CD4-positive, alpha-beta memory T cell (primary cell): ENCODE data around the gene UCP2. TPM values are rescaled to one million over a fixed set of nuclear protein-coding genes. Genes with fewer than 3 reads are reported as not detected.

Experiments used
- polyA plus RNA-seq, 2 donors: library from polyadenylated mRNA; unstranded; fragments of 300-500 nt; fragmentation: Illumina TruSeq; gene quantifications; one replicate each; pipeline ENCODE4 v1.2.3, GENCODE V29; 2021
- total RNA-seq, 2 experiments: library from RNA; stranded (reverse); gene quantifications; one replicate each; pipeline ENCODE4 v1.2.3, GENCODE V29; 2021

Gene UCP2
- total and polyA plus RNA-seq, 4 experiments from 2014 or later: 325 to 1,459 (median 623) TPM

Other genes with a start within 250 kb of the UCP2 start
- 100 to 1,000 TPM; 102 to 118 TPM for gene RAB6A, start 221.8 kb downstream of the UCP2 start, total RNA-seq
- gene RAB6A, start 221.8 kb downstream of the UCP2 start, polyA plus RNA-seq: 100 to 1,000 TPM; 122 to 129 TPM
- gene MRPL48, start 195.0 kb downstream of the UCP2 start, total RNA-seq: 10 to 100 TPM; 24.9 to 28.4 TPM
- 10 to 100 TPM; 73.7 to 85.1 TPM for gene MRPL48, start 195.0 kb downstream of the UCP2 start, polyA plus RNA-seq
- gene COA4, start 106.0 kb downstream of the UCP2 start, total RNA-seq: 10 to 100 TPM; 59.0 to 61.4 TPM
- 10 to 100 TPM; 56.8 to 57.4 TPM for gene COA4, start 106.0 kb downstream of the UCP2 start, polyA plus RNA-seq
- 10 to 100 TPM; 18.8 to 19.1 TPM for gene PAAF1, start 105.8 kb downstream of the UCP2 start, total RNA-seq
- gene PAAF1, start 105.8 kb downstream of the UCP2 start, polyA plus RNA-seq: 10 to 100 TPM; 17.5 to 21.8 TPM
- under 1 TPM; 0.23 to 0.30 TPM for gene DNAJB13, start 31.8 kb downstream of the UCP2 start, total RNA-seq
- gene DNAJB13, start 31.8 kb downstream of the UCP2 start, polyA plus RNA-seq: under 1 TPM in 1 of 2 donors, not detected in 1; 0.53 TPM
- gene UCP3, start 26.2 kb upstream of the UCP2 start, total RNA-seq: 1 to 10 TPM; 4.8 to 6.3 TPM
- gene UCP3, start 26.2 kb upstream of the UCP2 start, polyA plus RNA-seq: under 1 TPM; 0.54 to 0.66 TPM
- gene C2CD3, start 188.2 kb upstream of the UCP2 start, total RNA-seq: 10 to 100 TPM; 41.9 to 52.7 TPM
- 10 to 100 TPM in 1 of 2 donors, 1 to 10 TPM in 1; 4.5 to 11.0 TPM for gene C2CD3, start 188.2 kb upstream of the UCP2 start, polyA plus RNA-seq
- gene PPME1, start 188.4 kb upstream of the UCP2 start, total RNA-seq: 10 to 100 TPM; 20.7 to 21.9 TPM
- 10 to 100 TPM; 17.3 to 21.6 TPM for gene PPME1, start 188.4 kb upstream of the UCP2 start, polyA plus RNA-seq